Naive thymus-derived CD4-positive, alpha-beta T cell (primary cell): ENCODE results near the gene KRT5. TPM values are rescaled to one million over a fixed set of nuclear protein-coding genes. Genes with fewer than 3 reads are reported as not detected.

Experiments
- ATAC-seq: fragments of 150-1000 bp; cut with Tn5 transposase; 2 replicates; pipeline ENCODE4 v1.10.0; 2021; ENCODE audit warnings: mild to moderate bottlenecking, moderate library complexity
- CTCF ChIA-PET: fragments of 350-600 bp; sonication (Branson Sonifier 250); formaldehyde crosslinking; loops from one replicate; lab custom pipeline; 2021; ENCODE audit warnings: antibody characterized with exemption; lab: Charles Lee
- POLR2A ChIA-PET: fragments of 350-600 bp; sonication (Branson Sonifier 250); formaldehyde crosslinking; loops from one replicate; lab custom pipeline; 2021; ENCODE audit warnings: antibody characterized with exemption, inconsistent platforms; lab: Charles Lee
- DNase-seq, 9 donors: peaks; one replicate each; pipeline versions ENCODE4 v3.0.0 to v3.0.0-alpha.2; 2020 to 2022; ENCODE audit warnings: mixed read lengths in 1 of 9
- H3K27ac ChIP-seq: one replicate; pipeline ENCODE4 v1.7.0; 2013; ENCODE audit warnings: mild to moderate bottlenecking, low read depth, low read length, moderate library complexity
- H3K27me3 ChIP-seq, 2 donors: one replicate each; pipeline ENCODE4 v1.7.0; 2013; ENCODE audit warnings: low read length in 2 of 2, mild to moderate bottlenecking in 2 of 2, moderate library complexity in 2 of 2; ENCODE audit not compliant: control insufficient read depth in 2 of 2, insufficient read depth in 2 of 2
- H3K36me3 ChIP-seq, 3 experiments: 1 replicate in 2 of 3; 2 replicates in 1 of 3; pipeline ENCODE4 v1.7.0; 2013; ENCODE audit warnings: low read length in 3 of 3, mild to moderate bottlenecking in 3 of 3, moderate library complexity in 1 of 3; ENCODE audit not compliant: insufficient read depth in 3 of 3, control insufficient read depth in 2 of 3
- H3K4me1 ChIP-seq, 2 donors: one replicate each; pipeline ENCODE4 v1.7.0; 2013; ENCODE audit warnings: low read length in 2 of 2, mild to moderate bottlenecking in 2 of 2, moderate library complexity in 1 of 2; ENCODE audit not compliant: control insufficient read depth in 2 of 2, insufficient read depth in 2 of 2
- H3K4me3 ChIP-seq: 2 replicates; pipeline ENCODE4 v1.7.0; 2013; ENCODE audit warnings: mild to moderate bottlenecking, low read length
- H3K9me3 ChIP-seq, 3 experiments: 1 replicate in 2 of 3; 2 replicates in 1 of 3; pipeline ENCODE4 v1.7.0; 2013; ENCODE audit warnings: low read length in 3 of 3; ENCODE audit not compliant: control insufficient read depth in 2 of 3
- H3K27ac Mint-ChIP-seq, 9 donors: one replicate each; pipeline ENCODE4 v1.8.0; 2020 to 2022; ENCODE audit warnings: mixed read lengths in 9 of 9, mild to moderate bottlenecking in 8 of 9, moderate library complexity in 5 of 9, inconsistent platforms in 2 of 9
- H3K27me3 Mint-ChIP-seq, 5 donors: one replicate each; pipeline ENCODE4 v1.8.0; 2021 to 2022; ENCODE audit warnings: mixed read lengths in 5 of 5, mild to moderate bottlenecking in 1 of 5
- H3K36me3 Mint-ChIP-seq, 5 donors: one replicate each; pipeline ENCODE4 v1.8.0; 2020 to 2022; ENCODE audit warnings: mixed read lengths in 5 of 5, mild to moderate bottlenecking in 3 of 5, inconsistent platforms in 1 of 5
- H3K4me1 Mint-ChIP-seq, 7 donors: one replicate each; pipeline ENCODE4 v1.8.0; 2020 to 2022; ENCODE audit warnings: mixed read lengths in 7 of 7, mild to moderate bottlenecking in 3 of 7, inconsistent platforms in 1 of 7
- H3K4me3 Mint-ChIP-seq, 10 donors: one replicate each; pipeline ENCODE4 v1.8.0; 2020 to 2022; ENCODE audit warnings: mild to moderate bottlenecking in 10 of 10, mixed read lengths in 10 of 10, moderate library complexity in 6 of 10, inconsistent platforms in 2 of 10
- H3K9me3 Mint-ChIP-seq, 11 donors: one replicate each; pipeline ENCODE4 v1.8.0; 2020 to 2022; ENCODE audit warnings: mixed read lengths in 11 of 11, mild to moderate bottlenecking in 4 of 11, inconsistent platforms in 1 of 11, moderate library complexity in 1 of 11
- intact Hi-C, 2 donors: fragments of 100-400 bp; cut with micrococcal nuclease; formaldehyde crosslinking; loops; one replicate each; pipeline ENCODE4 v1.15.1; 2023
- polyA plus RNA-seq, 2 donors: library from polyadenylated mRNA; unstranded; fragments of 300-500 nt; fragmentation: Illumina TruSeq; gene quantifications; one replicate each; pipeline ENCODE4 v1.2.3, GENCODE V29; 2021
- total RNA-seq, 6 experiments: library from RNA in 5 of 6; stranded (reverse) in 5 of 6; gene quantifications; 1 replicate in 5 of 6; 2 replicates in 1 of 6; pipeline ENCODE4 v1.2.3 and lab custom pipeline; 2021 to 2026

Gene KRT5
- total and polyA plus RNA-seq, 7 experiments from 2014 or later: 0.24 TPM; not detected in 6

GRCh38 chr12:52517888-52518287 lies 2.3 kb downstream of the KRT5 start:
- Histone ChIP-seq H3K27me3 (no peaks in the 10 kb centered on the region), H3K4me1 (no peaks in the 10 kb centered on the region), H3K36me3 (no peaks in the 10 kb centered on the region), H3K4me3 (no peak overlapping the region), H3K9me3 (no peaks in the 10 kb centered on the region), H3K27ac (no peak overlapping the region)
- Mint-ChIP-seq H3K4me3 (no peak overlapping the region), H3K4me1 (no peaks in the 10 kb centered on the region), H3K27ac (no peak overlapping the region), H3K27me3 (peaks cover 0 to 12% (median 5%) of the 10 kb centered on the region in 5 donors), H3K9me3 (no peaks in the 10 kb centered on the region), H3K36me3 (no peaks in the 10 kb centered on the region)
- intact Hi-C loops: no loop called here
- ATAC-seq (no peak), DNase-seq (peak in 1 of 9 donors; percentile 3)
- POLR2A ChIA-PET: no interaction called here
- CTCF ChIA-PET: no interaction called here

DNA sequence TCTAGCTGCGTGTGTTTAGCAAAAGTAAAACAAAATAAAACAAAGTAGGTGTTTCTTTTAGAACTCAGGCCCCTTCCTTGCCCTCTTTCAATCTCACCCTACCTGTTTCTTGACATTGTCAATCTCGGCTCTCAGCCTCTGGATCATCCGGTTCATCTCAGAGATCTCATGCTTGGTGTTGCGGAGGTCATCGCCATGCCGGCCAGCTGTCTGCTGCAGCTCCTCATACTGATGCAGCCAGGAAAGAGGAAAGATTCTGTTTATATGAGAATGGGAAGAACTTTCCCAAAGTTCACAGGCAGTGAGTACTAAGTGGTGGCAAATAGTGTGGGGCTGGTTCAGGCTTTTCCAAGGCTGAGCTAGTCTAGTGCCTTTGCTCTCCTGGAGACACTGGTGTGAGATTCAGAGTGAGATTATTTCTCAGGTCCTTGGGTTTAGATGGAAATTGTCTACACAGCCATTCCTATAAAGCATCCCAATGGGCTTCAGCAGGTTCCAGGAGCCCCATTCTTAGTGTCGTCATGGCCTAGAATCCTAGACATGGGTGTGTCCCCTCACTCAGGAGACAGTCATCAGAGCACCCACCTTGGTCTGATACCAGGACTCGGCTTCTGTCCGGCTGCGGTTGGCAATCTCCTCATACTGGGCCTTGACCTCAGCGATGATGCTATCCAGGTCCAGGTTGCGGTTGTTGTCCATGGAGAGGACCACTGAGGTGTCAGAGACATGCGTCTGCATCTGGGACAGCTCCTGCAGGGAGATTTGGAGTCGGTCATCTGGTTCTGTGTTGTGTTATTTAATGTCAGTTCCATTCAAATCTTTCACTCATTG lies 3.0 kb downstream of the KRT5 start:
- Mint-ChIP-seq H3K9me3 (no peaks in the 10 kb centered on the region), H3K27ac (no peak overlapping the region), H3K27me3 (peaks cover 0 to 15% (median 5%) of the 10 kb centered on the region in 5 donors), H3K4me3 (no peak overlapping the region), H3K36me3 (no peaks in the 10 kb centered on the region), H3K4me1 (no peaks in the 10 kb centered on the region)
- no peak overlapping the region for H3K27ac ChIP-seq
- no peaks in the 10 kb centered on the region for H3K4me1 ChIP-seq
- CTCF ChIA-PET: no interaction called here
- H3K9me3 ChIP-seq: no peaks in the 10 kb centered on the region
- POLR2A ChIA-PET: no interaction called here
- H3K4me3 ChIP-seq: no peak overlapping the region
- DNase-seq (peak in 1 of 9 donors; percentile 8), ATAC-seq (no peak)
- no peaks in the 10 kb centered on the region for H3K27me3 ChIP-seq
- H3K36me3 ChIP-seq: no peaks in the 10 kb centered on the region
- intact Hi-C loops: no loop called here

- POLR2A ChIA-PET: no interaction called here
- Histone ChIP-seq H3K4me1 (no peaks in the 10 kb centered on the region), H3K27me3 (no peaks in the 10 kb centered on the region), H3K4me3 (no peak overlapping the region), H3K27ac (no peak overlapping the region), H3K9me3 (peaks cover 0 to 4% (median 0%) of the 10 kb centered on the region in 3 experiments), H3K36me3 (no peaks in the 10 kb centered on the region)
- CTCF ChIA-PET: no interaction called here
- H3K9me3 Mint-ChIP-seq: peaks cover 0 to 8% (median 3%) of the 10 kb centered on the region in 11 donors
- DNase-seq (no peak), ATAC-seq (no peak)
- no peak overlapping the region for H3K4me3 Mint-ChIP-seq
- H3K27ac Mint-ChIP-seq: no peak overlapping the region
- H3K27me3 Mint-ChIP-seq: peaks cover 0 to 15% (median 5%) of the 10 kb centered on the region in 5 donors
- H3K36me3 Mint-ChIP-seq: peaks cover 0 to 5% (median 0%) of the 10 kb centered on the region in 5 donors
- H3K4me1 Mint-ChIP-seq: no peaks in the 10 kb centered on the region
- intact Hi-C loops: no loop called here
Observed at GRCh38 chr12:52515927-52516831, 4.0 kb downstream of the KRT5 start.

DNA sequence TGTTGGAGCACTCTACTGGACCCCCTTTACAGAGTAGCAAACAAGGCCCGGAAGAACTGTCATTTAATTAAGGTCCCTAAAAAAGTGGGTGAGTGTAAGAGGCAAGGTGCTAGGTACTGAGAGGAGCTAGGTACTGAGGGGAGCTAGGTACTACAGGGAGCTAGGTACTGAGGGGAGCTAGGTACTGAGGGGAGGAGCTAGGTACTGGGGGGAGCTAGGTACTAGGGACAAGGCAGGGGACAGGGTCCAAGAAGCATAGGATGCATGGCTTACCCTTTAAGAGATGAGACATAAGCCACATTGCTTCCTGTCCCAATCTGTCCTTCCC lies 4.9 kb downstream of the KRT5 start:
- Histone ChIP-seq H3K4me1 (no peaks in the 10 kb centered on the region), H3K27me3 (no peaks in the 10 kb centered on the region), H3K36me3 (no peaks in the 10 kb centered on the region), H3K27ac (no peak overlapping the region), H3K9me3 (peaks cover 0 to 4% (median 0%) of the 10 kb centered on the region in 3 experiments), H3K4me3 (no peak overlapping the region)
- intact Hi-C loops: no loop called here
- ChIA-PET CTCF (no interaction called here), POLR2A (no interaction called here)
- Mint-ChIP-seq H3K4me1 (no peaks in the 10 kb centered on the region), H3K4me3 (no peak overlapping the region), H3K36me3 (peaks cover 0 to 6% (median 0%) of the 10 kb centered on the region in 5 donors), H3K9me3 (peaks cover 0 to 14% (median 4%) of the 10 kb centered on the region in 11 donors), H3K27ac (no peak overlapping the region), H3K27me3 (peaks cover 2 to 16% (median 5%) of the 10 kb centered on the region in 5 donors)
- ATAC-seq: no peak
- no peak for DNase-seq

DNA sequence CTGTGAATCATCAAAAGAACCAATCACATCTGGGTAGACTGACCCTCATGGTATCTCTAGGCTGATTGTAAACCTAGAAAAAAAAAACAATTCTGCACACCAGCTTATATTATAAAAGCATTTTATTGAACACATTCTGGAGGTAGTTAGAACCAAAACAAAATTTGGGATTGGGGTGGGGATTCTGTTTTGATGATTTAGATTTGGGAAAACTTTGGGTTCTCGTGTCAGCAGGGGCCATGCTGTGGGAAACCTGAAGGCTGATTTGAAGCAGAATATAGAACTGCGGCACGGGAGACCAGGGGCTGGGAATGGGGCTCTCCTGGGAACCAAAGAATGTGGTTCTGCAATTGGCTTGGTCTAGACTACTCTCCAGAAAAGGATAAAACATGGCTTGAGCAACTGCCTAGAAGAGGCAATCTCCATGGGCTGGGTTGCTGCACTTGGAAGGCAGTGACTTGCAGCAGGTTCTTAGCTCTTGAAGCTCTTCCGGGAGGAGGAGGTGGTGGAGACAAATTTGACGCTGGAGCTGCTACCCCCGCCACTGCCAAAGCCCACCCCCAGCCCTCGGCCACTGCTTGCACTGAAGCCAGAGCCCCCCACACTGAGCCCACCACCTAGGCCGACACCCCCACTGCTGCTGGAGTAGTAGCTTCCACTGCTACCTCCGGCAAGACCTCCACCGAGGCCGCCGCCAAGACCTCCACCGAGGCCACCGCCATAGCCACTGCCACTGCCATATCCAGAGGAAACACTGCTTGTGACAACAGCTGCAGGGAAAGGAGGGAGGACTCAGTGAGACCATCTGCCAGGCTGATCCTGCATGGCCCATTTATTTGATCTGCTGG lies 5.5 kb downstream of the KRT5 start:
- Mint-ChIP-seq H3K36me3 (peaks cover 0 to 6% (median 0%) of the 10 kb centered on the region in 5 donors), H3K9me3 (peaks cover 0 to 16% (median 4%) of the 10 kb centered on the region in 11 donors), H3K4me3 (no peak overlapping the region), H3K27me3 (peaks cover 5 to 22% (median 8%) of the 10 kb centered on the region in 5 donors), H3K27ac (no peak overlapping the region), H3K4me1 (no peaks in the 10 kb centered on the region)
- ATAC-seq (no peak), DNase-seq (no peak)
- no peak overlapping the region for H3K4me3 ChIP-seq
- no peaks in the 10 kb centered on the region for H3K36me3 ChIP-seq
- no peak overlapping the region for H3K27ac ChIP-seq
- no peaks in the 10 kb centered on the region for H3K4me1 ChIP-seq
- H3K27me3 ChIP-seq: no peaks in the 10 kb centered on the region
- CTCF ChIA-PET: interaction anchor here (0.6 kb wide), 1 partner anchor 356 kb away, joined by 5 read pairs; no protein-coding TSS in a partner anchor
- intact Hi-C loops: no loop called here
- POLR2A ChIA-PET: no interaction called here
- peaks cover 0 to 4% (median 0%) of the 10 kb centered on the region in 3 experiments for H3K9me3 ChIP-seq

DNA sequence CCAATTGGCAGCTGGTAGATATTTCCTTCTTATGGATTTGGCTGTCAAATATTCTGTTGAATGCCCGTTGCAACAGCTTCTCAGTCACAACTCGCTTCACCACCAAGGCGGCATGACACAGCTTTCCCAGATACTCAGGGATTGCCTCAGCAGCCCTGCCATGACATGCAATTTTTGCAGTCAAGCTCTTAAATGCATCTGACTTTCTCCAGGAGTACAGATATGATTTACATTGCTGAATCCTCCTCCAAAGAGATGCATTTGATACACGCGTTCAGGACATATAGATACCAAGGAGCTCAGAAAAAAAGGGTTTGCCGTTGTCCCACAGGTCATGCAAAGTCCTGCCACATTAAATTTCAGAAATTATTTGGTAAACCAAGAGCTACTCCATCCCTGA lies 6.5 kb downstream of the KRT5 start:
- CTCF ChIA-PET: no interaction called here
- no peak for DNase-seq
- intact Hi-C loops: no loop called here

More for the DNA sequence above, 6.5 kb downstream of the KRT5 start:
- no peak overlapping the region for H3K4me3 Mint-ChIP-seq
- no peaks in the 10 kb centered on the region for H3K36me3 ChIP-seq
- peaks cover 5 to 25% (median 12%) of the 10 kb centered on the region in 5 donors for H3K27me3 Mint-ChIP-seq
- no peak for ATAC-seq
- no peaks in the 10 kb centered on the region for H3K4me1 ChIP-seq
- H3K27ac ChIP-seq: no peak overlapping the region
- H3K9me3 Mint-ChIP-seq: peaks cover 0 to 16% (median 4%) of the 10 kb centered on the region in 11 donors
- H3K4me3 ChIP-seq: no peak overlapping the region
- peaks cover 0 to 4% (median 0%) of the 10 kb centered on the region in 3 experiments for H3K9me3 ChIP-seq
- POLR2A ChIA-PET: no interaction called here
- no peaks in the 10 kb centered on the region for H3K4me1 Mint-ChIP-seq
- H3K36me3 Mint-ChIP-seq: peaks cover 0 to 6% (median 0%) of the 10 kb centered on the region in 5 donors
- H3K27me3 ChIP-seq: no peaks in the 10 kb centered on the region
- H3K27ac Mint-ChIP-seq: no peak overlapping the region
